CD4-positive, alpha-beta T cell treated with Interleukin-21 for 1 hour (primary cell): ENCODE data around the gene LEO1.

Experiments
- DNase-seq: peaks from one replicate; pipeline ENCODE4 v3.0.0-alpha.2; 2020

The LEO1 gene

GRCh38 chr15:51924156-51925068, 47.2 kb downstream of the LEO1 start:
- no peak for DNase-seq

- DNase-seq = no peak
These were observed 54.1 kb downstream of the LEO1 start for GRCh38 chr15:51917493-51917892.

- no peak for DNase-seq
These were observed 59.0 kb downstream of the LEO1 start for GRCh38 chr15:51912528-51912927.

GRCh38 chr15:51909584-51909983, 62.0 kb downstream of the LEO1 start:
- DNase-seq = no peak

GRCh38 chr15:51908316-51908715, 63.3 kb downstream of the LEO1 start:
- no peak for DNase-seq

GRCh38 chr15:51907136-51907862, 64.3 kb downstream of the LEO1 start:
- no peak for DNase-seq

- DNase-seq = no peak
These were observed 66.6 kb downstream of the LEO1 start for GRCh38 chr15:51904931-51905330.

- no peak for DNase-seq
These were observed 67.2 kb downstream of the LEO1 start for GRCh38 chr15:51904421-51904820.

- DNase-seq = no peak
These were observed 82.1 kb downstream of the LEO1 start for GRCh38 chr15:51889486-51889885.

GRCh38 chr15:51888593-51889195, 82.9 kb downstream of the LEO1 start:
- peak; percentile 33 for DNase-seq
